ENCODE data around the gene FNDC3A.
"Not testable (repeated sequence)": the region's sequence is repeated elsewhere in the genome, so short reads cannot be mapped to it uniquely, and the experiment has no call there.

The FNDC3A gene

GRCh38 chr13:49042476-49042875 lies 66.8 kb downstream of the FNDC3A start:
- no peak for DNase-seq (ENCODE audit: low spot score)

- no peak for DNase-seq (ENCODE audit: low spot score)
Measured at GRCh38 chr13:49044008-49044407, 68.3 kb downstream of the FNDC3A start.

GRCh38 chr13:49044836-49045235 lies 69.1 kb downstream of the FNDC3A start:
- no peak for DNase-seq (ENCODE audit: low spot score)

- no peak for DNase-seq (ENCODE audit: low spot score)
Measured at GRCh38 chr13:49046002-49046401, 70.3 kb downstream of the FNDC3A start.

GRCh38 chr13:49046519-49046918 lies 70.8 kb downstream of the FNDC3A start:
- DNase-seq (ENCODE audit: low spot score): no peak

- DNase-seq (ENCODE audit: low spot score): no peak
Measured at GRCh38 chr13:49052813-49053212, 77.1 kb downstream of the FNDC3A start.

GRCh38 chr13:49053215-49053614 lies 77.5 kb downstream of the FNDC3A start:
- no peak for DNase-seq (ENCODE audit: low spot score)

GRCh38 chr13:49053906-49054305 lies 78.2 kb downstream of the FNDC3A start:
- no peak for DNase-seq (ENCODE audit: low spot score)

- DNase-seq (ENCODE audit: low spot score): no peak
Measured at GRCh38 chr13:49055021-49055420, 79.3 kb downstream of the FNDC3A start.

GRCh38 chr13:49057176-49057575 lies 81.5 kb downstream of the FNDC3A start:
- DNase-seq (ENCODE audit: low spot score): no peak

GRCh38 chr13:49058761-49059160 lies 83.0 kb downstream of the FNDC3A start:
- DNase-seq (ENCODE audit: low spot score): no peak

GRCh38 chr13:49060678-49061387 lies 85.1 kb downstream of the FNDC3A start:
- no peak for DNase-seq (ENCODE audit: low spot score)

- not testable (repeated sequence) for DNase-seq (ENCODE audit: low spot score)
Measured at GRCh38 chr13:49061388-49061752, 85.7 kb downstream of the FNDC3A start.

- no peak for DNase-seq (ENCODE audit: low spot score)
Measured at GRCh38 chr13:49062297-49062896, 86.7 kb downstream of the FNDC3A start.

GRCh38 chr13:49063011-49063410 lies 87.3 kb downstream of the FNDC3A start:
- no peak for DNase-seq (ENCODE audit: low spot score)

- no peak for DNase-seq (ENCODE audit: low spot score)
Measured at GRCh38 chr13:49063497-49063896, 87.8 kb downstream of the FNDC3A start.

GRCh38 chr13:49064476-49064875 lies 88.8 kb downstream of the FNDC3A start:
- DNase-seq (ENCODE audit: low spot score): no peak

GRCh38 chr13:49066856-49067255 lies 91.1 kb downstream of the FNDC3A start:
- no peak for DNase-seq (ENCODE audit: low spot score)

GRCh38 chr13:49068498-49068897 lies 92.8 kb downstream of the FNDC3A start:
- DNase-seq (ENCODE audit: low spot score): not testable (repeated sequence)

GRCh38 chr13:49070021-49070420 lies 94.3 kb downstream of the FNDC3A start:
- DNase-seq (ENCODE audit: low spot score): not testable (repeated sequence)

GRCh38 chr13:49071341-49071937 lies 95.7 kb downstream of the FNDC3A start:
- DNase-seq (ENCODE audit: low spot score): no peak

GRCh38 chr13:49082653-49083536 lies 107.2 kb downstream of the FNDC3A start:
- DNase-seq (ENCODE audit: low spot score): no peak

GRCh38 chr13:49084961-49085360 lies 109.2 kb downstream of the FNDC3A start:
- no peak for DNase-seq (ENCODE audit: low spot score)
